IPS-NIHi11 (cell line): ENCODE measurements around the gene NKRF.

Experiments used
- DNase-seq: peaks from one replicate; pipeline ENCODE4 v3.0.0; 2012; ENCODE audit warnings: mixed read lengths, low spot score

NKRF gene

GRCh38 chrX:119607018-119607389, 780 bp upstream of the NKRF start:
- no peak for DNase-seq

- peak; percentile 50 for DNase-seq
Measured at GRCh38 chrX:119605464-119606279, 552 bp downstream of the NKRF start.

DNA sequence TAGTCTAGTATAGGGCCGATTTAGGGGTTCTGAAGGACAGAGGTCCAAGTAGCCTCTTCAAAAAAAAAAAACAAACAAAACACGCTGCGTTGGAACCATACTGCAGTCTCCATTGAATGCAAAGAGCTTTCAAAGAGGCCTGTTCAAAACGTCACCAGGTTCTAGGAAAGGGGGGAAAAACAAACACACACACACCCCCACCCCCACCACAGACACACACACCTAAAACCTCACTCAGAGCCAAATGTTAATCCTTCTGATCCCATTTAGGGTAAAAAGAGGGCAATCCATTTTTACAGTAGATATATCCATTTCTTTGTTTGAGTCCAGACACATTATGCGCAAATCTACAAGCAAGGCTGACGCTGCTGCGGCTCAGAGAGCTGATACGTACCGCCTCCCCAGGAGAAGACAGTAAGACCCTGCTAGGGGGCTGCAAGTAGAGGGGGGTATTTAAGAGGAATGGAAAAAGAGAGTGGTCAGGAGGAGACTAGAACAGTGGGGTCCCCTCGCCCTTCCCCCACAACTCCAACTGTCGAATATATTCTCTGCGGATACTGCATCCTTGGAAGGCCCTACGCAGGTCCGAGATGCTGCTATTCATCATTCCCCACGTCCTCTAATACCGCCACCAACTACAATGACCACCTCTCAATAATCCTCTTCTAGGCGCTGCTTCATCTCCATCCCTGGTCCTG, 1.3 kb downstream of the NKRF start:
- DNase-seq, result no peak

DNA sequence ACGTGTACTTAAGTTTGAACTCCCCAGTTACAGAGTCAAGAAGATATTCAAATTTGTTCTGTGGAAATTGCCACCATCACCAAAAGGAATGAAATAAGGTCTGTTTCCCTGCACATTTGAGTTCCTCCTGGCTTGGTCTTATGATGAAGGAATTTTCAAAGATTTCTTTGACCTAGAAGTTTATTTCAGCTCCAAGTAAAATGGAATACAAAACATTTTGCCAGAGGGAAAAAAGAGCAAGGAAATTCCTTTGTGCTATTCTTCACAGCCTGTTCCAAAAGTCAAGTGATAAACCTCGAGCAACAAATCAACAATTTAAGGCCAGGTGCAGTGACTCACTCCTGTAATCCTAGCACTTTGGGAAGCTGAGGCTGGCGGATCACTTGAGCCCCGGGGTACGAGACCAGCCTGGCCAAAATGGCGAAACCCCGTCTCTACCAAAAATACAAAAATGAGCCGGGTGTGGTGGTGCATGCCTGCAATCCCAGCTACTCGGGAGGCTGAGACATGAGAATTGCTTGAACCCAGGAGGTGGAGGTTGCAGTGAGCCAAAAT, 3.4 kb downstream of the NKRF start:
- DNase-seq, result no peak

DNA sequence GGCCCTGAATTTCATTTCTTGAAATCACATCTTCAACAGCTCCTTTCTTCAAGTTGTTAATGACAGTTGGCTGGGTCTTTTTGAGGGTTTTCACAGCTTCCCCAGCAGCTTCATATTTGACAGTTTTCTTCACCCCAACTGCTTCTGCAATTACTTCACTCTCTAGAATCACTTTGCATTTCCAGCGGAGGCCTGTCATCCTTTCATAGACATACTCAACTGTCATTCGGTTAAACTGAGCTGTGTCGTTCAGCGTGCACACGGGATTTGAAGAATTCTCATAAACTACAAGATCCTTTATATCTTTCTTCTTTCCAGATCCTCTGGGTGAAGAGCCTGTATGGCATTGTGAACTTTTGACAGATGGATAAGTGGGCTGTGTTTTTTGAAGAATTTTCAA, 16.4 kb downstream of the NKRF start:
- no peak for DNase-seq

DNA sequence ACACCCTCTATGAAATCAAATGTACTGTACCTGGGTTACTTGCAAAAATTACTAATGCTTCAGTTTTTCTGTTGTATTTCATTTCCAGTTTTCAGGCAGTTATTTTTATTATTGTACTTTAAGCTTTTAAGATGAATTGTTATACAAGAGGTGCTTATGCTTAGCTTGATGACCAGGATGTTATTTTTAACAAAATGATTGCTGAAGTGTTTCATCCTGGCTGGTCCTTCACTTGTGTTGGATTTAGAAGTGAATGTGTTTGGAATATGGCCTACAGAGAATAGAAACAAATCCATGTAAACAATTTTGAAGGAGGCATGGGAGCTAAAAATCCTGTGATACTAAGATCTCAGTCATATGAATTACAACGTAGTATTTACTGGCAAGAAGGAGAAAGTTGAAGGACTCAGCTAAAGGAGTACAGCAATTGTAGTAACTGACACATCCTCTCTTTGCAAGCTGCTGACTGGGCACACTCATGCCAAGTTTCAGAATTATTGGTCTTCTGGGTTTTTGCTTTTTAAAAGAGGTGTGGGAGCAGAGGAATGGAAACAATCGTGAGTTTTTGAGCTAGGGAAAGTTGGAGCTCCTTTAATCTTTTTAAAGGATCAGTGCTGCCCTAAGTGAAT, 22.7 kb downstream of the NKRF start:
- no peak for DNase-seq

DNA sequence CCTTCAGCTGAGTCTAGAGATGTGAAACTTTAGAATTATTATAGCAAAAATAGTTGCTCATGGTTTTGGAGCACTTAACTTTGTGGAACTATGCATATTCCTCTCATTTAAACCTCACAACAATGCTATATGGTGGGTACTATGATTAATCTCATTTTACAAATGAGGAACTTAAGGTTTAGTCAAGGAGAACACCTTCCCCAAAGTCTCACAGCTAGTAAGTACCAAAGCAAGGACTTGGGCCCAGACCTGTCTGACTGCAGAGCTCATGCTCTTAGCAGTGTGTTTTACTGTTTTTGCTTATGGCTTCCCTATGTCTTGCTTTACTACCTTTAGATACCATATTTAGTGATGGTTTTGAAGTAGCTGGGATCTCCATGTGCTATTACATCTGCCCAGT, 26.8 kb downstream of the NKRF start:
- no peak for DNase-seq

DNA sequence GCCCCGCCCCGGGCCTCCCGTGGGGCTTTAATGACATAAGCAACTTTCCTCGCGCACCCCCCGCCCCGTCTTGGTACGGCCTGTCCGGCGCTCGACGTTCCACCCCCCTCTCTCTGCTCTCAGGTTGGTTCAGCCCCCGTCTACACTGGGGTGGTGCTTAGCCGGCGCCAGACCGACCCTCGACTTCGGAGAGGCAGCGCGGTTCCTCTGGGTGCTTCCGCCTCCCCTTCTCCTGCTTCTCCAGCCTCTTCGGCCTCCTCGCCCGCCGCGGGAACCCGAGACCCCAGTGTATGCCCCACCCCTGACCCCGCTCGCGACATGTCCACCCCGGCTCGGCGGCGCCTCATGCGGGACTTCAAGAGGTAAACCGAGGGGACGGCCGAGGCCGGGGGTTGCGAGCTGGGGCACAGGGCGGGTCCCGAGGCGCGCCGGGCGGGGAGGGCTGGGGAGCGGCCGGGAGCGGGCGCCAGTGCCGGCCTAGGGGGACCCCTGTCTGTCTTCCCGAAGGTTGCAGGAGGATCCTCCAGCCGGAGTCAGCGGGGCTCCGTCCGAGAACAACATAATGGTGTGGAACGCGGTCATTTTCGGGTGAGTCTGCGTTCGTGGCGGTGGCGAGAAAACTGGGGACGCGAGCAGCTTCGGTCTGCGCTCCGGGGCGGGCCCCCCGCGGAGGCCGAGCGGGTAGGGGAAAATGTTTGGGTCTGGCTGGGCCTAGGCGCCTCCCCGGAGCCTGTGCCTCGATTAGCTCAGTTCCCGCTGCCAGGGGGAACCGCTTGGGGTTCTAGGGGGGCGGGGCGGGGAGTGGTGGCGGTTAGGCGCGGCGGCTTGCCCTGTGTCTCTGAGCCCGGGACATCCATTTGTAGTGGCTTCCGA, 31.6 kb downstream of the NKRF start, which contains the start of gene UBE2A:
Gene UBE2A (plus strand): TSS at position 170 of the 873 bp plus-strand sequence. CDS start 149 bp downstream, at position 319.
- peak; percentile 91 for DNase-seq

DNA sequence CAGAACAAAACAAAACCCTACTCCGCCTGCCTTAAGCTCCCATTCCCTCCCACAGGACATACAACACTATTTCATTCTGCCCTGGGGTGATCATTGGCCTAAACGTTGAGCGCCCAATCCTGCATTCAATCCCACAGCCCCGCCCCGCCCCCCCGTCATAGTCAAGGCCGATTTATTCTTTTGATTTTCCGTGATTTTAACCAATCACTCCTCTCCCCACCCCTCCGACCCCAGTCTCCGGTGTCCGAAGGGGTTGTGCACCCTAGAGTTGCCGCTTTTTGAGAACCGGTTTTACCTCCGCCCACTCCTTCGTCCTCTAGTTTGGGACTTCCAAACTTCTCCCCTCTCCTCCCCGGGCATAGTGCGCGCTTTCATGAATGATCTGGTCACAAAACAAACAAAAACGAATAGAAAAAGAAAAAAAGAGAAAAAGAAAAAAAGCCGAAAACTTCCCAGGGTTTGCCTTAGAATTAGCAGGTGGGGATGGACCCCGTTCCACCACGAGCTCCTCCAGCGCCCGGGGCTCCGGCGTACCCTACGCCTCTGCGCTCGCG, 32.3 kb downstream of the NKRF start:
- DNase-seq, result peak; percentile 20

- no peak for DNase-seq
Measured at GRCh38 chrX:119573222-119573621, 33.0 kb downstream of the NKRF start.

DNA sequence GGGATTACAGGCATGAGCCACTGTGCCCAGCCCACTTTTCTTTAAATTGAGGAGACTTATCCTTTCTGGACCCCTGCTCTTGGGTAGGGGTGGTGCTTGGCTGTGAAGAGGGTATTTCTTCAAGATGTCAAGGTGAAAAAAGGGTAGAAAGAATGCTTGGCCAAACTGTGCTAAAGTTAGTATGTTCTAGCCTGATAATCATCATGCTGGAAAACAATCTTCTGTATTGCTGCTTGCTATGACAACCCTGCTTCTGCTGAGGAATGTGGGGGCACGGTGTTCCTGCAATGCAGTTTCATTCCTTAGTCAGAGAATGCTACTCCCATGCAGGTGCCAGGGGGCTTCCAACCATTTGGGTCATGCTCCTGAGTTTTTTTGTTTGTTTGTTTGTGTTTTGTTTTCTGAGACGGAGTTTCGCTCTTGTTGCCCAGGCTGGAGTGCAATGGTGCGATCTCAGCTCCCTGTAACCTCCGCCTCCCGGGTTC, 35.8 kb downstream of the NKRF start:
- DNase-seq, result no peak

DNA sequence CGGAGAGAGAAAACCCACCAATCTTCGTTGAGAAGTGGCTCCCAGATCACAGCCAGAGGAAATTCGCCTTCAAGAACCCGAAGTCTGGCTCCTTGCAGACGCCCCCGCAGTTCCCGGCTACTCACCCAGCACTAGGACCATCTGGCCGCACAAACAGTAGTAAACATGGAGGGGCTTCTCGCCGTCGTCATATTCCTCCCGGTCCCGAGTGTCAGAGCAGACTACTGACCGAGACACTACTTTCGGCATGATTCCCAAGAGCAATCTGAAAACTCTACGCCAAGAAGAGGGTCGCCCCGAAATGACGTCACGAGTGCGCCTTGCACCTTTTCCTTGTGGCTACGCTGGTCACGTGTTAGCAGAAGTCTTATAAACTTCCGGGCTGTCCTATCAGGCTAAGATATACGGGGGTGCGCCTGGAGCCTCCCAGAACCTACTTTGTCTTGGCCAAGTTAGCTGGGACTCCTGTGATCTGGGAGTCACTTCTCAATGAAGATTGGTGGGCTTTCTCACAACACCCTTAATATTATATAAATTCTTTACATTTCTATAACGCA, 41.0 kb downstream of the NKRF start, which contains the start of gene STEEP1:
Gene STEEP1 (minus strand): TSS at position 303 of the 557 bp plus-strand sequence. CDS start 54 bp downstream, at position 249.
- peak; percentile 86 for DNase-seq

DNA sequence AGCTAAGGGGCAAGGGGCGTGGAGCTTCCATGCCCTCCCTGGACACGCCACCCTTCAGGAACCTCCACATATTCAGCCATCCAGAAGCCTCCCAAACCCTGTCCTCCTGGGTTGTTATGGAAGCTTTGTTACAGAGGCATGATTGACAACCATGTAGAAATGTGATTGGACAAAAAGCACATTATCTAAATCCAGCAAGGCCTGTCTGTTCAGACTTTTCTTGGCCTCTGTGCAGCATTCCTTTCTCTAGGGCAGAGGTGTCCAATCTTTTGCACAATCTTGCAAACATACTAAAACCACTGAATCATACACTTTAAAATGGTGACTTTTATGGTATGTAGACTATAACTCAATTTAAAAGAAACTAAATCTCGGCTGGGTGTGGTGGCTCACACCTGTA, 53.7 kb downstream of the NKRF start:
- no peak for DNase-seq

DNA sequence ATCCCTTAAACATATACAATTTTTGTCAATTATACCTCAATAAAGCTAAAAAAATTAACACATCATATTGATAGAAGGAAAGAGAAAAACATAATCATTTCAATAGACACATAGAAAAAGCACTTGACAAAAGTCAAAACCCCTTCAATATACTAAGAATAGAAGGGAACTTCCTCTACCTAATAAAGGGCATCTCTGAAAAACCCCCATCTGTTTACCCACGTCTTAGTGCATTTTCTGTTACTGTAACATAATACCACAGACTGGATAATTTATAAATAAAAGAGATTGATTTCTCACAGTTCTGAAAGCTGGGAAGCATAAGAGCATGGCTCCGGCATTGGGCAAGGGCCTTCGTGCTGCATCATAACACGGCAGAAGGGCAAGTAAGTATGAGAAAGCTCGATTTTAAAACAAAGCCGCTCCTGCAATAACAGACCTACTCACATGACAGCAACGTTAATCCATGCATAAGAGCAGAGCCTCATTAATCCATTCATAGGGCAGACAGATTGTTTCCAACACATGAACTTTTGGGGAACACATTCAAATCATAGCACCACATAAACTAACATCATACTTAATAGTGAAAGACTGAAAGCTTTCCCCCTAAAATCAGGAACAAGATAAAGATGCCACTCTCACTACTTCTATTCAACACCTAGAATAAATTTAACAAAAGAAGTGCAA, 56.8 kb downstream of the NKRF start:
- DNase-seq, result no peak

DNA sequence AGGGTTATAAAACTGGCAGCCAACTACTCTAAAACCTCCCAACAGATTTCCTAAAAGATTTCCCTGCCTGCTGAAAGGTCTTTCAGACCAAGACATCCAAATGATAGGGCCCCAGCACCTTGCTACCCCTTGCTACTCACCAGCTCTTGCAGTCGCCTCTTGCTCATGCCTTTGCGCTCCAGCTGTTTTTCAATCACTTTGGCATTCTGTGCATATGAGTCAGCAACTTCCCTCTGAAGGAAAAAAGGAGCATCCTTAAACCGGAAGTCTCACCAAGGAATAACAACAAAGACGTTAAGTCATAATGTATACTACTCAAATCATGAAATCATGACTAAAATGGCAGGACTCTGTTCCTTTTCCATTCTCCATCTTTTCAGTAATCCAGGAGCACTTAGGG, 65.0 kb downstream of the NKRF start:
- DNase-seq, result peak; percentile 6

DNA sequence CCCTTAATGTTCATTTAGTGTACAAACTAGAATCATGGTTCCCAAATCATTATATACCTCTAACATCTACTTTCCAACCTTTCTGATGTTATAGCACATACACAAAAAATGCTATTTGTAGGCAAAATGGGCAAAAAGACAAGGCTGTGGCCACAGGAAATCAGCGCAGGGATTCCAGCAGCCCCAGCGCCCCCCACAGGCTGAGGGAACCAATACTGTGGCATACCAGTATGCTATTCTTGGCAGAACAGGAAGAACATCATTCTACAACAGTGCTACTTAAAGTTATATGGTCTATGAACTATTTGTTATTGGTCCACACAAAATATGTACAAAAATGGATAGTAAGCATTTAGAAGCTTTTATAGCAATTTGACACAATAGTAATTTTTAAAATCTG, 66.4 kb downstream of the NKRF start:
- DNase-seq, result peak; percentile 17
